Measurements from ENCODE around the gene SLC6A15.

The SLC6A15 gene

DNA sequence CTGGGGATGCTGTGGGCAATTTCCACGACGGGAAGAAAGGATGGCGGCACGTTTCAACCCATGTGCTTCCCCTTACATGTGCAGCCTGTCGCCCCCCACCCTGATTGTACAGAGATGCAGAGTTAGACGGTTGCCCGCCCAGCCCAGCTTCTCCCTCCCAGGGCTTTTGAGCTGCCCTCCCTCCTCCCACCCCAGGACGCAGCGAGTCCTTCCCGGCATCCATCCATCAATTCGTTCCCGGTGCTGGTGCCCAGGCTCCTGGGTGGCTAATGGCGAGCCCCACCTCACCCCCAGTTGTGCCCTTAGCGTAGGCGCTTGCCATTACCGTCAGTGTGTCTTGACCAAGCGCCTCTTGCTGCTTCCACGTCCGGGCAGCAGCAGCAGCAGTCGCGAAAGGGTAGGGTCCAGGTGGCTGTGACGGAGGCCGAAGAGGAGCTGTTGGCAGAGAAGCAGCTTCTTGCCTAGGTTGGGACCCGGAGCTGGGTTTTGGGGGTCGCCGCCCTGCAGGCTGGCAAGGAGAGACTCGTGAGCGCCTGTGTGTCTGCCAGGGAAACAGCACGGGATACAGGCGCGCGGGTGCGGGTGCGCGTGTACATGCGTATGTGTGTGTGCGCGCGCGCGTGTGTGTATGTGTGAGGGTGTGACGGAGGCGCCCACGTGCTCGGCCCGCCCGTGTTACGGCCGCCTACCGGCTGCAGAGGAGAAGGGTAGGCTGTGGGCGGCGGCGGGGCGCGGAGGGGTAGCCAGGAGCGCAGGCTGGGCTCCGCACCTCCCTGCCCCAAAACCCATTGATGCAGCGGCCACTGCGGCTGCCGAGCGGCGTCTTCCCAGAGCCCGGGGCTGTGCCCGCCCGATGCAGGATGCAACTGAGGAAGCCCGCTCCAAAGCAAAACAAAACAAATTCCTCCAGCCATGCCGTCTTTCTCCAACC, at the start of gene SLC6A15:
Gene SLC6A15 (minus strand): TSS at position 602 of the 931 bp plus-strand sequence. CDS start 20,679 bp downstream, outside the sequence.
- DNase-seq (ENCODE audit: low read depth in 2 of 2): peak; percentile 65 to 69

- no peak for DNase-seq (ENCODE audit: low read depth in 2 of 2)
Measured at GRCh38 chr12:84960918-84961317, 48.3 kb upstream of the SLC6A15 start.

DNA sequence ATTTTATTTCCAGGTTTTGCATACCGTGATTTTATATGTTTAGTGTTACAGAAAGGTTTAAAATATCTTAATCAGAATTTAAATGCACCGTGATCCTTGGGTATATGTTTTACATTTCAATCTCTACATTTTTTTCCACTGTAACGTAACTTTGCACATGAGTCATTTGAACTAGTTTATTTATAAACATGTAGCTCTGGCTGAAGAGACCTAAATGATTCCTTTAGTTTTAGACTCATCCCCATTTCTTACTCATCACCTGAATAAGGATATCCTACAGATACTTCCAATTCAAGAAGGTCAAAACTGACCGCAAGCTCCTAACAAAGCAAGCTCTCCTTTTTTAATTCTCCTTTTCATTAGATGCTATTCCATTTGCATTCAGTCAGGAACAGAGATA, 42.7 kb upstream of the SLC6A15 start:
- DNase-seq (ENCODE audit: low read depth in 2 of 2): no peak

GRCh38 chr12:84954415-84954814, 41.8 kb upstream of the SLC6A15 start:
- DNase-seq (ENCODE audit: low read depth in 2 of 2): no peak

GRCh38 chr12:84950971-84951546, 38.5 kb upstream of the SLC6A15 start:
- no peak for DNase-seq (ENCODE audit: low read depth in 2 of 2)

- no peak for DNase-seq (ENCODE audit: low read depth in 2 of 2)
Measured at GRCh38 chr12:84946753-84947152, 34.2 kb upstream of the SLC6A15 start.

DNA sequence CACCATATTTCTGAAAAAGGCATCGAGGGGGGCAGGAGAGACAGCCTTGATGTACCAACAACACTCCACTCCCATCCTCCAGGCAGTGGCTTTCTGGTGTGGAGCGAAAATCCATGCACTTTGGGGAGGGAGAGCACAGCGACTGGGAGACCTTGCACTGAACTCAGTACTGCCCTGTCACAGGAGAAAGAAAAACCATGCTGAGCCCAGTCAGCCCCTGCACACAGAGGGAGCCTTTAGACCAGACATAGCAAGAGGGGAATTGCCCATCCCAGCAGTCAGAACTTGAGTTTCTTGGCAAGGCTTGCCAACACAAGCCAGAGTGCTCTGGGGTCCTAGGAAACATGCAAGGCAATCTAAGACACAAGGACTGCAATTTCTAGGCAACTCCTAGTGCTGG, 24.8 kb upstream of the SLC6A15 start:
- DNase-seq (ENCODE audit: low read depth in 2 of 2): no peak

DNA sequence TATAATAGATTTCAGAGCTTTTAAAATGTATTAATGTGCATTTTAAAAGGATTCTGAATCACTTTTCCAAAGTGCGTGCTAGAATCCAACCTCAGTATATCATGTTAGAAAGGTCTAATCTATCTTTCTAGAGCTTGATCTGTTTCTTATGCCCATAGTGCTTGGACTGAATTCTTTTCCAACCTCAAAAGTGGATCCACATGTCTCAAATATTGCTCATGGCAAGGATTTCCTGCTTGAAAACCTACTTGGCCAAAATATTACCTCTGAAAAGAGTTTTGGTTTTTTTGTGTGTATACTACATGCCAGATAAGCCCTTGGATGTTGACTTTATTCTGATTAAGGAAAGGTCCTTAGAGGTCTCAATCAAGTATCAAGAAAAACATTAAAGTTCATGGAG, 16.9 kb upstream of the SLC6A15 start:
- DNase-seq (ENCODE audit: low read depth in 2 of 2): no peak

- DNase-seq (ENCODE audit: low read depth in 2 of 2): no peak
Measured at GRCh38 chr12:84924981-84925380, 12.4 kb upstream of the SLC6A15 start.

DNA sequence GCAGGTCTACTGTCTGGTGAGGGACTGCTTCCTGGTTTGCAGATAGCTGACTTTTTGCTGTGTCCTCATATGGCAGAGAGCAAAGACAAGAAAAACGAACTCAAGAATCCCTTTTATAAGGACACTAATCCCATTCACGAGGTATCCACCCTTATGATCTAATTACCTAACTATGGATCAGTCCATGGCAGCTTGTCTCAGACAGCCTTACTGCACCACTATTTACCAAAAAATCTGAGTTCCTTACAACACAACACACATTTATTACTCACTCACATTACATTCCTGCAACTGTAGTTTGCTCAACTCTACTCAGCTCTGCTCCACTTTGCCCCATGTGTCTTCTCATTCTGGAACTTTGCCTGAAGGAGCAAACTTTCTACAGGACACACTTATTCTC, 10.1 kb upstream of the SLC6A15 start:
- DNase-seq (ENCODE audit: low read depth in 2 of 2): no peak

GRCh38 chr12:84920331-84920730, 7.7 kb upstream of the SLC6A15 start:
- DNase-seq (ENCODE audit: low read depth in 2 of 2): no peak

GRCh38 chr12:84919271-84919670, 6.7 kb upstream of the SLC6A15 start:
- no peak for DNase-seq (ENCODE audit: low read depth in 2 of 2)

DNA sequence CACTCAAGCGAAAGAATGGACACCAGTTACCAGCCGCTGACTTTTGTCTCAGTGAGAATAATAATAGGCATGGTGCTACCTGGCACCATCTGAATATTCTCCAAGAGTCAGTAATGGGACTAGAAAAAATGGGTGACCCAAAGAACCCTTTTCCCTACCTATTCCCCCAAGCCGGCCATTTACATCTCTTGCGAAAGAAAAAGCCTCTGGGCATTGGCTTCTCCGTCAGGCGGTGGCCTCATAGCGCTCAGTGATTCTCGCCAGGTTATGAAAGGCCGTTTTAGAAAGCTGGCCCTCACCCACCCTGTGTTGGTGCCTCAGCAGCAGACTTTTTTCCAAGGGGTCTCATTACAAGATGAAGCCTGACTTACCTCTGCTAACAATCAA, 523 bp upstream of the SLC6A15 start:
- DNase-seq (ENCODE audit: low read depth in 2 of 2): no peak

GRCh38 chr12:84911271-84912197, 1.1 kb downstream of the SLC6A15 start:
- no peak for DNase-seq (ENCODE audit: low read depth in 2 of 2)

DNA sequence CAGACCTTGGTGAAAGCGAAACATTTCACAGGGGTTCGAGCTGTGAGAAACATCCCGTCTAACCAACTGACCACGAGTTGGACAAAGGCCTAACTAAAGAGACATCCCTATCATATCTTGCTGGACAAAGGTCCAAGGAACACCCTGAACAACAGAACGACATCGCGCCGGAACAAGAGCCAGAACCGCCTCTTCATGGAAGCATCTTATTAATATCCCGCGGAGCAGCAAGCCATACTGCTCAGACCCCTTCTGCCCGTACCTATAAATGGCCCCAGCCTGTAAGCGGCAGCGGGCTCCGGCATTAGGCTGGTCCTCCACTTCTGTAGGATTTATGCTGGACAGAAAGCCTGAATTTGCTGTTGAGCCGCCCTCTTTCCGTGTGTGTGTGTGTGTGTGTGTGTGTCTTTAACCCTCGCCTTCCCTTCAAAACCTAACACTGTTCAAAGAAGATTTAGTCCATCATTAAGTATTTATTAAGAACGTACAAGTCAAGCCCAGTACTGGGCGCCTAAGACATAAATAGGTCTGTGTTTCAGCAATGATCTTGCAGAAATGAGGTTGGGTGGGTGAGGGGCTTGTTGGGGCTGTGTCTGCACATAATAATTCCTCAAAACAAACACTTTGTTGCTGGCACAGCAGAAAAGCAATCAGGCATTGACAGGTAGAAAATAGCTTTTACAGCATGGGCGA, 1.9 kb downstream of the SLC6A15 start:
- DNase-seq (ENCODE audit: low read depth in 2 of 2): no peak

- no peak for DNase-seq (ENCODE audit: low read depth in 2 of 2)
Measured at GRCh38 chr12:84904051-84904450, 8.5 kb downstream of the SLC6A15 start.

DNA sequence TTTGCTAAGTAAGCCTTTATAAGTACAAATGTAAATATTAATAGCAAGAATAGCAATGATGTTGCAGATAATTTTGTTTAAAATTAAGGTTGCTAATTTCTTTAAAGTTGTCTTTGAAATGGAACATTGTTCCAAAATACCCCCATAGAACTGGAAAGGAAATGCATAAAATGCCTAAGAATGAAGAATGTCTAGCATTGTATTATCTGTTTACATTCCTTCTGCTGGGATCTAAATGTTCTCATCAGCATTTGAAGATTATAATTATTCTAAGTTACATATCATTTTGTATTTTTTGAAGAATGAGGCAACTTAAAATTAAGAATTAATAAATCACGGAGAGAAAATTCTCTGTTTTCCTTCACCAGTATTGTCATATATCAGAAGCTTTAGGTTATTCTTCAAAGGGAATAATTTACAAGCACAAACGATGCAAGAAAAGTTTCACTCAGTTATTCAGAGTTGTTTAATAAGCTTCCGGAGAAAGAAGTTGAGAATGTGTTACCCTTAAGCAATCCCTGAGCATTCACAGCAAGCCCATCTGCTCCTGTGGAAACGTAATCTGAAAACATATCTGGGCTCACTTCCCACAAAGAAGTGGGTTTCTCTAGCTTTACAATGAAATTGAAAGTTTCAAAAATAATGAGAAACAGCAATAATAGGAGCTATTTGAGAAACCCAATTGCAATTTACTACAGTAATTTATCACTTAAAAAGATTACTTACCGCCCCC, 21.3 kb downstream of the SLC6A15 start:
- DNase-seq (ENCODE audit: low read depth in 2 of 2): no peak

- no peak for DNase-seq (ENCODE audit: low read depth in 2 of 2)
Measured at GRCh38 chr12:84889818-84890217, 22.8 kb downstream of the SLC6A15 start.

DNA sequence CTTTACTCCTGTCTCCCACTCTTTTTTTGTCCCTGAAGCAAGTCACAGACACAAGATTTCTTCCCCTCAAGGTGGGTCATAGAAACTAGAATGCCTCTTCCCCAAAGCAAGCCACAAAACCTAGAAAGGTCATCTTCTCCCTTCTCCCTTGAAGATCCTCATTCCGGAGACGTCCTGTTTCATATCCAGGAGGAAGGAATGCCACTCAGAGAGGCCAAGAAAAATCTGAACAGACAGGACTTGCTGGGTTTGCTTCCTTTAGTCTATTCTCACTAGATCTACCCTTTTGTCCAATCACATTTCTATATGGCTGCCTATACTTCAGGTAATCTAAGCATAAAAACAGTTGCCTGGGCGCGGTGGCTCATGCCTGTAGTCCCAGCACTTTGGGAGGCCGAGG, 23.7 kb downstream of the SLC6A15 start:
- DNase-seq (ENCODE audit: low read depth in 2 of 2): no peak

- no peak for DNase-seq (ENCODE audit: low read depth in 2 of 2)
Measured at GRCh38 chr12:84877340-84877739, 35.3 kb downstream of the SLC6A15 start.

DNA sequence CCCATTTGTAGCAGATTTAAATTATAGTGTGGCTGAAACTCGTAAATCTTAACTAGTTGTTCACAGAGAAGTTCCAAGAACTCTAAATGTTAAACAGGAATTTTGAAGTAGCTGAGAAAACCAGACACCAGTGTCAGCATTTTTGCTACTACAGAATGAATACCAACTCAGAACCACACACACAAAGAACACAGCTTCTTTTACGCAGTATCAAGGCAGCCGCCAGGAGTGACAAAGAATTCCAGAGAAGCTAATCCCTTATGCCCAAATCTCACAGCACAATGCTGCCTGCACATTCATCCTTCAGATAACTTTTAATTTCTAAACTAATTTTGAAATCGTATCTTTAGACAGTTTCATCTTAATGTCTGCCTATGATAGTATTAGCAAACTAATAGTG, 37.4 kb downstream of the SLC6A15 start:
- DNase-seq (ENCODE audit: low read depth in 2 of 2): no peak
